H1 (cell line): Measurements from ENCODE around the gene ACOT9. TPM values are rescaled to one million over a fixed set of nuclear protein-coding genes. Genes with fewer than 3 reads are reported as not detected.

Experiments
- CTCF ChIA-PET: fragments of 300-600 bp; sonication (Branson Sonifier 250); formaldehyde crosslinking; loops from one replicate; lab custom pipeline; 2021; ENCODE audit not compliant: partially characterized antibody; lab: Charles Lee
- POLR2A ChIA-PET: fragments of 300-600 bp; sonication (Branson Sonifier 250); formaldehyde crosslinking; loops from one replicate; lab custom pipeline; 2021; ENCODE audit warnings: inconsistent platforms; ENCODE audit not compliant: partially characterized antibody; lab: Charles Lee
- DNase-seq, 2 experiments: peaks; one replicate each; pipeline versions ENCODE4 v3.0.0 to v3.0.0-alpha.2; 2010 to 2022; ENCODE audit warnings: low spot score in 2 of 2, low read depth in 1 of 2, mixed read lengths in 1 of 2
- FAIRE-seq: peaks from 2 replicates; lab custom pipeline; 2011; peaks lifted over from hg19 to GRCh38; lab: Jason Lieb, UNC
- H2AFZ ChIP-seq: 2 replicates; pipeline ENCODE4 v1.8.1; 2012; ENCODE audit warnings: low read length, inconsistent platforms
- H2AK5ac ChIP-seq: 2 replicates; pipeline ENCODE4 v1.6.1; 2013; ENCODE audit warnings: low read depth, low read length
- H2BK120ac ChIP-seq: replicated peaks from 2 replicates; pipeline ENCODE3; 2013; ENCODE audit warnings: low read depth, low read length, inconsistent platforms
- H2BK12ac ChIP-seq: 2 replicates; pipeline ENCODE4 v1.6.1; 2013; ENCODE audit warnings: low read depth, low read length
- H2BK15ac ChIP-seq: 2 replicates; pipeline ENCODE4 v1.6.1; 2013; ENCODE audit warnings: low read length
- H2BK20ac ChIP-seq: 2 replicates; pipeline ENCODE4 v1.6.1; 2013; ENCODE audit warnings: low read length
- H2BK5ac ChIP-seq: 2 replicates; pipeline ENCODE4 v1.6.1; 2013; ENCODE audit warnings: low read depth, low read length
- H3K14ac ChIP-seq: 2 replicates; pipeline ENCODE4 v1.6.1; 2013; ENCODE audit warnings: inconsistent platforms; ENCODE audit not compliant: insufficient read length
- H3K18ac ChIP-seq: 2 replicates; pipeline ENCODE4 v1.6.1; 2013; ENCODE audit warnings: low read length; ENCODE audit errors: extremely low read depth
- H3K23ac ChIP-seq: 2 replicates; pipeline ENCODE4 v1.6.1; 2013; ENCODE audit warnings: inconsistent platforms; ENCODE audit not compliant: insufficient read length
- H3K23me2 ChIP-seq: 2 replicates; pipeline ENCODE4 v1.6.1; 2013; ENCODE audit warnings: low read depth, low read length
- H3K27ac ChIP-seq: 2 replicates; pipeline ENCODE4 v1.6.1; 2011; ENCODE audit warnings: low read depth, low read length, inconsistent platforms
- H3K27me3 ChIP-seq, 4 experiments: replicated peaks in 1 of 4; 1 replicate in 1 of 4; 2 replicates in 3 of 4; pipeline versions ENCODE4 v1.6.1 to v1.8.1; 2011 to 2013; ENCODE audit warnings: low read length in 3 of 4, mild to moderate bottlenecking in 3 of 4, inconsistent platforms in 2 of 4, mixed read lengths in 2 of 4, moderate library complexity in 1 of 4; ENCODE audit not compliant: control insufficient read depth in 3 of 4, insufficient read depth in 3 of 4; ENCODE audit errors: extremely low read depth in 1 of 4
- H3K36me3 ChIP-seq, 4 experiments: 2 replicates each; pipeline versions ENCODE4 v1.6.1 to v1.8.1; 2011 to 2013; ENCODE audit warnings: mild to moderate bottlenecking in 4 of 4, low read length in 3 of 4, moderate library complexity in 2 of 4, control low read depth in 1 of 4, inconsistent platforms in 1 of 4; ENCODE audit not compliant: insufficient read depth in 4 of 4, control insufficient read depth in 2 of 4
- H3K4ac ChIP-seq: replicated peaks from 2 replicates; pipeline ENCODE3; 2013; ENCODE audit warnings: low read length, low read depth, mixed read lengths, inconsistent platforms; ENCODE audit not compliant: insufficient read length
- H3K4me1 ChIP-seq, 4 experiments: replicated peaks in 1 of 4; 1 replicate in 1 of 4; 2 replicates in 3 of 4; pipeline versions ENCODE4 v1.6.1 to v1.8.1; 2011 to 2013; ENCODE audit warnings: low read length in 3 of 4, inconsistent platforms in 2 of 4, mixed read lengths in 1 of 4; ENCODE audit not compliant: insufficient read depth in 4 of 4, control insufficient read depth in 3 of 4
- H3K4me2 ChIP-seq, 2 experiments: 2 replicates each; pipeline versions ENCODE4 v1.6.1 to v1.8.1; 2011 to 2013; ENCODE audit warnings: low read depth in 2 of 2, low read length in 2 of 2, control low read depth in 1 of 2, inconsistent platforms in 1 of 2, mild to moderate bottlenecking in 1 of 2; ENCODE audit not compliant: insufficient read depth in 1 of 2
- H3K4me3 ChIP-seq, 4 experiments: fragments of 200-600, 300-600 bp in 1 of 4; sonication (generic), shearing (Covaris generic), sonication (Bioruptor Twin) in 1 of 4; 2 replicates each; pipeline versions ENCODE4 v1.5.1 to v1.8.1; 2011 to 2016; ENCODE audit warnings: low read length in 4 of 4, low read depth in 3 of 4, control low read depth in 2 of 4, inconsistent platforms in 2 of 4, mild to moderate bottlenecking in 2 of 4, mixed read lengths in 1 of 4, moderate library complexity in 1 of 4; ENCODE audit not compliant: insufficient read depth in 2 of 4; ENCODE audit errors: extremely low read depth in 1 of 4
- H3K56ac ChIP-seq: replicated peaks from 2 replicates; pipeline ENCODE3; 2013; ENCODE audit warnings: low read depth, mild to moderate bottlenecking, mixed read lengths, low read length, inconsistent platforms; ENCODE audit not compliant: insufficient read length
- H3K79me1 ChIP-seq: 2 replicates; pipeline ENCODE4 v1.6.1; 2013; ENCODE audit warnings: low read depth, low read length, control low read depth
- H3K79me2 ChIP-seq, 2 experiments: 2 replicates each; pipeline versions ENCODE4 v1.6.1 to v1.8.1; 2012 to 2013; ENCODE audit warnings: low read length in 2 of 2, mild to moderate bottlenecking in 2 of 2, inconsistent platforms in 1 of 2; ENCODE audit not compliant: insufficient read depth in 2 of 2, control insufficient read depth in 1 of 2
- H3K9ac ChIP-seq, 4 experiments: replicated peaks in 1 of 4; 1 replicate in 1 of 4; 2 replicates in 3 of 4; pipeline versions ENCODE4 v1.6.1 to v1.8.1; 2011 to 2013; ENCODE audit warnings: low read depth in 3 of 4, low read length in 3 of 4, control low read depth in 2 of 4, mild to moderate bottlenecking in 2 of 4, moderate library complexity in 2 of 4, inconsistent platforms in 1 of 4; ENCODE audit errors: extremely low read depth in 1 of 4
- H3K9me3 ChIP-seq, 2 experiments: 2 replicates each; pipeline versions ENCODE4 v1.6.1 to v1.8.1; 2012 to 2013; ENCODE audit warnings: mild to moderate bottlenecking in 2 of 2, moderate library complexity in 2 of 2, control low read depth in 1 of 2, inconsistent platforms in 1 of 2, low read depth in 1 of 2, low read length in 1 of 2, mixed read lengths in 1 of 2; ENCODE audit not compliant: insufficient read depth in 2 of 2
- H4K20me1 ChIP-seq, 2 experiments: replicated peaks in 1 of 2; 2 replicates each; pipeline versions ENCODE3 to v1.8.1; 2011 to 2013; ENCODE audit warnings: inconsistent platforms in 2 of 2, low read length in 2 of 2, mild to moderate bottlenecking in 1 of 2; ENCODE audit not compliant: insufficient read depth in 2 of 2, control insufficient read depth in 1 of 2
- H4K5ac ChIP-seq: 2 replicates; pipeline ENCODE4 v1.6.1; 2013; ENCODE audit warnings: low read length, low read depth, mixed read lengths, inconsistent platforms; ENCODE audit not compliant: insufficient read length
- H4K8ac ChIP-seq: 2 replicates; pipeline ENCODE4 v1.8.0; 2013; ENCODE audit warnings: mild to moderate bottlenecking, moderate library complexity, low read length, inconsistent platforms; ENCODE audit not compliant: insufficient read depth; ENCODE audit errors: extremely low read depth
- H4K91ac ChIP-seq: replicated peaks from 2 replicates; pipeline ENCODE3; 2013; ENCODE audit warnings: low read length, mixed read lengths, inconsistent platforms; ENCODE audit not compliant: insufficient read length
- HDAC6 ChIP-seq: IDR thresholded peaks from one replicate; pipeline ENCODE4 v1.7.1; 2012; ENCODE audit warnings: low read depth, mild to moderate bottlenecking, inconsistent platforms, low read length, moderate library complexity
- RAD21 ChIP-seq, 2 experiments: IDR thresholded peaks in 1 of 2; conservative IDR thresholded peaks in 1 of 2; 2 replicates each; pipeline ENCODE4 v1.6.1; 2011; ENCODE audit warnings: low read depth in 2 of 2, low read length in 2 of 2, improper control_type of control experiment in 1 of 2, inconsistent platforms in 1 of 2, mild to moderate bottlenecking in 1 of 2, moderate library complexity in 1 of 2
- TAF7 ChIP-seq: optimal IDR thresholded peaks from 2 replicates; pipeline ENCODE3; 2011; ENCODE audit warnings: low read depth, mild to moderate bottlenecking, inconsistent platforms, low read length, moderate library complexity, borderline replicate concordance
- WGBS, 2 experiments: shearing (Covaris generic) in 1 of 2; methylation state at CpG; one replicate each; pipeline versions ENCODE4 v1.1.6 to v1.1.7; 2013 to 2015; ENCODE audit warnings: low lambda C conversion rate in 2 of 2, mixed read lengths in 2 of 2, inconsistent platforms in 1 of 2, low coverage in 1 of 2, missing lambda C conversion rate in 1 of 2; ENCODE audit not compliant: insufficient replicate concordance in 2 of 2, insufficient coverage in 1 of 2, insufficient read length in 1 of 2; ENCODE audit errors: extremely low coverage in 1 of 2, missing lambda C conversion rate in 1 of 2; 5-methylcytosine and 5-hydroxymethylcytosine counted together
- polyA plus RNA-seq, 7 experiments: library from polyadenylated mRNA; depleted of rRNA in 3 of 7; stranded (reverse) in 5 of 7; unstranded in 2 of 7; fragments of >200 nt in 5 of 7; fragments of 200-250 nt in 2 of 7; gene quantifications; 1 replicate in 5 of 7; 2 replicates in 1 of 7; 4 replicates in 1 of 7; pipeline versions ENCODE4 v1.2.1 to v1.2.3, GENCODE V29; 2011 to 2013; ENCODE audit warnings: missing spikeins in 2 of 7, mixed read lengths in 2 of 7
- total RNA-seq: library from RNA; stranded (reverse); fragmentation: NEBNext Ultra II Directional; extraction: Animal tissue kit (Norgen Biotek cat#: 25700); gene quantifications from 2 replicates; pipeline ENCODE4 v1.2.1, GENCODE V29; 2021

ACOT9 gene
- total and polyA plus RNA-seq, 2 of the 8 experiments (the other 6 are each of a cell fraction or from before 2014, with no cell fraction given): 20.7 to 39.5 TPM

DNA sequence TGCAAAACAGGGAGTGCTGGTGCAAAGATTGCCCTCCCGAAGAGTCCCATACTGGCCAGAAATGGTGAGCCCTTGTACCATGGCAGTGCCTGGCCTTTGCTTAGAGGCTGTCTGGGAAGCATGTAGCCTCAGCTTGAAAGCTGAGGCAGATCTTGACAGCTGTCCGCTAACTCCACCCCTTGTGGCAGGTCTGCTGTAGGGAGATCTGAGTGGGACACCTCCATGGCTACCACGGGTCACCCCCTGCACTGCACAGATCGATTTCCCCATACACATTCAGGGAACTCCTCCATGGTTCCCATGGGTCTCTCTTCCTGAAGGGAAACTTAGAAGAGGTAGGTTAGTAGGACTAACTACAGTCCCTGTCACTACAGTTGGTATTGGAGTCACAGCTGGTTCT lies 6.1 kb upstream of the ACOT9 start:
- no peak for TF ChIP-seq RAD21 (IDR thresholded peaks at IDR 0.05 in 1 of 2, conservative IDR thresholded peaks at IDR 0.05 in 1 of 2; ENCODE audit: low read depth in 2 of 2, low read length in 2 of 2)
- TF ChIP-seq TAF7: no peak
- TF ChIP-seq HDAC6: no peak
- H3K4me2 ChIP-seq: no peak overlapping the region
- POLR2A ChIA-PET: no interaction called here
- H3K14ac ChIP-seq: no peak overlapping the region
- CTCF ChIA-PET: no interaction called here
- no peak overlapping the region for H2BK20ac ChIP-seq
- H3K27me3 ChIP-seq: no peaks in the 10 kb centered on the region
- no peak overlapping the region for H2BK12ac ChIP-seq
- no peaks in the 10 kb centered on the region for H3K36me3 ChIP-seq
- no peak overlapping the region for H3K23ac ChIP-seq
- H2BK15ac ChIP-seq: no peak overlapping the region
- no peak overlapping the region for H4K91ac ChIP-seq
- no peak overlapping the region for H2BK120ac ChIP-seq
- no peak overlapping the region for H3K56ac ChIP-seq
- no peak overlapping the region for H3K9ac ChIP-seq
- H3K4ac ChIP-seq: no peak overlapping the region
- no peak overlapping the region for H3K18ac ChIP-seq
- no peaks in the 10 kb centered on the region for H3K4me1 ChIP-seq
- no peaks in the 10 kb centered on the region for H3K23me2 ChIP-seq
- no peak overlapping the region for H4K8ac ChIP-seq
- no peaks in the 10 kb centered on the region for H3K79me1 ChIP-seq
- H3K4me3 ChIP-seq: no peak overlapping the region
- FAIRE-seq (no peak), DNase-seq (no peak)
- no peak overlapping the region for H2AFZ ChIP-seq
- H3K27ac ChIP-seq: no peak overlapping the region
- H3K9me3 ChIP-seq: no peaks in the 10 kb centered on the region
- H2BK5ac ChIP-seq: no peak overlapping the region
- H4K20me1 ChIP-seq: no peaks in the 10 kb centered on the region
- no peak overlapping the region for H4K5ac ChIP-seq
- H2AK5ac ChIP-seq: no peak overlapping the region
- 100% methylated on average over 1 of the region's 4 CpGs; no CpG with 5 or more reads in 1 of the 2 experiments for WGBS, 2 experiments
- no peaks in the 10 kb centered on the region for H3K79me2 ChIP-seq
